Right renal cortex interstitium (tissue), 3 donors: ENCODE measurements around the gene EFCAB11. TPM values are rescaled to one million over a fixed set of nuclear protein-coding genes. Genes with fewer than 3 reads are reported as not detected.

ENCODE experiments used
- polyA plus RNA-seq, 3 donors: library from polyadenylated mRNA; unstranded; fragments of 120-200 nt; gene quantifications; one replicate each; pipeline ENCODE4 v1.2.1, GENCODE V29; 2013; ENCODE audit not compliant: insufficient read length in 3 of 3

The EFCAB11 gene
- polyA plus RNA-seq, 3 donors: 19.2 to 21.7 (median 20.1) TPM

Other genes with a start within 250 kb of the EFCAB11 start
- gene TDP1, start 1.2 kb upstream of the EFCAB11 start, polyA plus RNA-seq: 10 to 100 TPM; 25.2 to 27.2 (median 26.8) TPM
- under 1 TPM; 0.18 to 0.26 (median 0.24) TPM for gene KCNK13, start 107.3 kb upstream of the EFCAB11 start, polyA plus RNA-seq